CMK (cell line): ENCODE data around the gene IL1F10.
"Not testable (repeated sequence)": the region's sequence is repeated elsewhere in the genome, so short reads cannot be mapped to it uniquely, and the experiment has no call there.

Experiments used
- DNase-seq: peaks from one replicate; pipeline ENCODE4 v3.0.0-alpha.2; 2010; ENCODE audit warnings: low read depth

The IL1F10 gene

DNA sequence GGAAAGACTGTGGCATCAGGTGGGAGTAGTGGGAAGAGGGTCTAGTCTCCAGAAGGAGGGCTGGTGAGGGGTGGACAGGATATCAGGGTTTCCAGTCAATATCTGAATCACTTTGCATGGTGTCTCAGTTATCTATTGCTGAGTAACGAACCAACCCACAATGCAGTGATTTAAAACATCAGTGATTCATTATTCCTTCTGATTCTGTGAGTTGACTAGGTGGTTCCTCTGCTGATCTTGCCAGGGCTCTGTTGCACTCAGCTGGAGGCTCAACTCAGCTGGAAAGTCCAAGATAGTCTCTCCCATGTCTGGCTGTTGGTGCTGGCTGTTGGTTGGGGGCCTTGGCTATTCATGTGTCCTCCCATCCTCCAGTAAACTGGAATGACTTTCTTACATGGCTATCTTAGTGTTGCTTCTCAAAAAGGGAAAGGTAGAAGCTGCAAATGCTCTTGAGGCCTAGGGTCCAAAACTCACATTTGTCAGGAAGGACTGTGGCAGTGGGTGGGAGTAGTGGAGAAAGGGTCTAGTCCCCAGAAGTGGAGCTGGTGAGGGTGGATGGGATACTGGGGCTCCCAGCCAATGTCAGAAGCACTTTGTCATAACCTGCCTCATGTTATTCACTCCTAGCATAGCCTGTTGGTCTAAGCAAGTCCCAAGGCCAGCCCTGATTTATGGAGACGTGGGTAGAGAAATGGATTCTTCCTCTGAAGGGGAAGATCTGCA lies 13.9 kb downstream of the IL1F10 start:
- no peak for DNase-seq

DNA sequence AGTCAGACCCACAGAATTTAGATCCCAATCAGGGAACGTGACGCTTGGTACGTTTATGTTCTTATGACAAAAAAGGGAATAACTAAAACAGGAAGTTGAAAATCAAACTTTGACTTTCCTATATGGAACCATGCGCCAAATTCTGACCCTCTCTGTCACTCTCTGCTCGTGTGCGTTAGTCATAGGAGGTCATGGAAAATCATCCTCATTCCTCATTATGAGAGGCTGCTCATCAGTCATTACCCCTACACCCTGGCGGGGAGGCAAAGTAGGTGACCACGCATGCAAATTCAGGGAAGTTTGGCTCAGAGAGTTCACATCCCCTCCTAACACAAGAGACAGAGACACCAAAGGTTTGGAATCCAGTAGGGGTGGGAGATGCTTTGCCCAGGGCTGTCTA lies 15.5 kb downstream of the IL1F10 start:
- DNase-seq: no peak

DNA sequence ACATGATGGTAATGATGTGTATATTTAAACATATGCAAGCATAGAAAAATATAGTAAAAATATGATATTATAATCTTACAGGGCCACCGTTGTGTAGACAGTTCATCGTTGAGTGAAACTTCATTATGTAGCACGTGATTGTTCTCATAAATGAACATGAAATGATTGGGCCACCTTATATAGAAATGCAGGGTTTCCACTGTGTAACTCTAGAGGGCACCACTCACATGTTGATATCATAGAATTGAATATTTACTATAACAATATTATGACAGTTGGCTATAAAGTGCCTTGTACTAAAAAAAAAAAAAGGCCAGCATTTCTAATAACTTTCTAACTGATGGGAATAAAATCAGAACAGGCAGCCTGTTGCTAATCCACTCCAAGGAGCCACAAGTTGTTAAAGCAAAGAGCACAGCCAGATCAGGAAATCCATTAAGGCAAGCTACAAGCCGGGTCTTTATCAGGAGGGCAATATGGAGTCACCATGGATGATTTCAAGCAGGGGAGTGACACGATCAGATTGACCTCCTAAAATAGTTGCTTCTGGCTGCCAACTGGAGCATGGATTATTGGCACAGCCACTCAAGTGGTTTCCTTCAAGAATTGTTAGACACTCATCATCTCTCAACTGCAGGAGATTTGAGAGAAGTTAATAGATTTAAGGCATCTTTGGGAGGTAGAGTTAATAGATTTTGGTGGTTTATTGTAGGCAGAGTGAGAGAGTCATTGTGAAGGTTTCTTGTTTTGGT lies 16.7 kb downstream of the IL1F10 start:
- no peak for DNase-seq

DNA sequence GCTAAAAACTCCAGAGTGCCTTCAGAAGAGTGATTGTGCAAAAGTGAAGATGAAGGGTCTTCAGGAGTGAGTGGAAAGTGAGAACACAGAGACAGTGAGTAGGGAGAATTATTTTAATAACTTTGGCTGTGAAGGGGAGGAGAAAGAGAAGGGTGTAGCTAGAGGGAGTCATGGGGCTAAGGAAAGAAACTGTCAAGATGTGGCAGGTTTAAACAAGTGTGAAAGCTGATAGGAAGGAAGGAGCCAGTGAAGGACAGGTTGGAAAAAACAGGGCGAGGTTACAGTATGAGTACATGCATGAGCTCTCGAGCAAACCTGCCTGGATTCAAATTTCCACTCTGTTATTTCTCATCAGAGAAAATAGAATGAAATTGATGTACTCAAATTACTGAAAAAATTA lies 17.8 kb downstream of the IL1F10 start:
- DNase-seq: no peak

DNA sequence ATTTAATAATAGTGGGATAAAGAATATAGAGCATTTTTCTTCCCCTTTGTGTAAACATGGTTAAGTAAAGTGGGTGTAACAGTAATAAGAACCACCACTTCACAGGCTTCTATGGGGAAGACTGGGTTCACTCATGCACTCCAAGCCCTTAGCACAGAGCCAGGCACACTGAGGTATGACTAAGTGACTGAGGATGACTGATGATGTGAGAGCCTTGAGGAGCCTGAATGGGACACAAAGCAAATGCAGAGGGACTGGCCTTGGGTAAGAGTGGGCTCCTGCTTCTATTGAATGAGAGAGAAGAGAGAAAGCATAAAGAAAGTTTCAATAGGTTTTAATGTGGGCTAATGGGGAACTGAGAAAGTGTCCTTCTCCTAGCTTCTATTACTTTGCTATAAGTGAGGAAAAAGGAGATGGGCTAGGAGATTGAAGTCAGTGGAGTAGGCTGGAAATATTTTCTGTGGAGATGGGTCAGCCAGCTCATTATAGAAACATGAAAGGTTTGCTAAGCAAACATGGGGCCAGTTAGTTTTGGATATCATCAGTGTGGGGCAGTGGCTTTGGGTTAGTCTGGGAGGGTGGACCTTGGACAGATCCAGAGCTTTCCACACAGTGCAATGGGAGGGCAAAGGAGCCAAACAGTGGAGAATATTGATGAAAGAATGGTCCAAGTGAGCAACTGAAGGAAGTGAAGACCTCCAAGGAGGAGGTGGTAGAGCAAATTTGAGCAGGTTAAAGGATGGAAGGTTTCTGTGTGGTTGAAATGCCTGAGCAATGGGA lies 20.6 kb downstream of the IL1F10 start:
- no peak for DNase-seq

DNA sequence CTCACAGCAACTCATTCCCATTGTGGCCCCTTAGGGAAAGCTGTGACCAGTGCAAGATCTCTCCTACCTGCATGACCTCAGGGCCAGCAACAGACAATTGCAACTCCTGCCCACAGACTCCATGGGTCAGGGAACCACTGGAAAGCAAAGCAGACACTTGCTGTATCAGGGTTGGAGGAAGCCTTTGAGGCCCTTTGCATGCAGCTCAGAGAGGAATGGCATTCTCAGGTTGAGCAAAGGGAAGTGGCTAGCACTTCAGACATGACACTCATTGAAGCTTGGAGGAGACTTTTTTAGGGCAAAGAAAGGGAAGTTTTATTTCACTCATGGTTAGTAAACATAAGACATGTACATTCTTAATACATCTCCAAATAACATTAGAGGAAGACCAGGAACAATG lies 22.1 kb downstream of the IL1F10 start:
- DNase-seq: no peak

DNA sequence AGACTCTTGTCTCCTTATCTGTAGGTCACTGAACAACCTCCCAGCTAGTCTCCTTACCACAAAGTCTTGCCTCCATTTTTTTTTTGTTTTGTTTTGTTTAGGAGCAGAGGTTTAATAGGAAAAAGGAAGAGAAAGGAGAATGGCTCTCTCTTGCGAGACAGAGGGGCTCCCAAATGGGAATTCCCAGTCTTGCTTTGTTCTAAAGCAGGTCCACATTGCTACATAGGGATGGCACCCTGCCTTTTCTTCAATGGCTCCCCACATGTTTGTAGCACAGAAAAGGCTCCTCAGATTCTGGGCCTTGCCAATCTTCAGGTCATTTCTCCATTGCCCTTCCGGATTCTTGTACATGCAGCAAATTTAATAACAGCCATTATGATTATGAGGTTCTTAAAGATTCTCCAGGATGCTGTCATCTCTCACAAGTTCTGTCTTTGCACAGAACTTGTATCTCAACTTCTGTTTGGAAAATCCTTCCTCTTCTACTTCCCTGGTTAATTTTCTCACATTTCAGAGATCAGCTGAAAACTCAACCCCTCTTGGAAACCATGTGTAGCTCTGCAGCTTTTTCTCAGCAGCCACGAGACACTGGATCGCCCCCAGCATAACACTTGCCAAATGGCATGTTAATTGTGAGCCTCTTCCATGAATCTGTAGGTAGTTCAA lies 23.6 kb downstream of the IL1F10 start:
- DNase-seq: no peak

DNA sequence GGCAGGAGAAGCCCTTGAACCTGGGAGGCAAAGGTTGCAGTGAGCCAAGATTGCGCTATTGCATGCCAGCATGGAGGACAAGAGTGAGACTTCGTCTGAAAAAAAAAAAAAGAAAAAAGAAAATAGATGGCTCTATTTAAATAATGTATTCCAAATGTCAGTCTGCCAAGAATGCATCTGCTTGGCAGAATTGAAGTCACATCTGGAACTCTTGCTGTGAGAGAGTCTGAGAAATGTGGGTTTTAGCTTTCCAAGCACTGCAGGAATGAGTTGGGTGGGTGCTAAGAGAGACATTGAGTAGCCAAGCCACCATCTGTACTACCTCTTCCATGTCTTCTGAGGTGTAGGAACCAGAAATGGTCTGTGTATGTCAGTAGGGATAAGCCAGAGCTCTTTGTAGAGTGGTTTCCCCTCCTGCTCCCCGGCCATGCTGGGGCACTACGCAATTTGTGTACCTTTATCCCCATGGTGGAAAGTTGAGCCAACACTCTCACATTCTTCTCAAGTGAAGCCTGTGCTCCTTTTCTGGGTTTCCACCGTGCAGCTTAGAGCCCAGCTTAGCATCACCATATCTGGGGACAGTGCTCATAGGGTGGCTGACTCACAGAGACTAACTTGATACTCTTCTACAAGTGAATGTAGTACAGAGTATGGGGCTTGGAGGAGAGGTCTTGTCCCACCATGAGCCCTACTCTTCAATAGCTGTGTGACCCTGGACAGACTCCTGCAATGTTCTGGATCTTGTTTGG lies 25.3 kb downstream of the IL1F10 start:
- no peak for DNase-seq

DNA sequence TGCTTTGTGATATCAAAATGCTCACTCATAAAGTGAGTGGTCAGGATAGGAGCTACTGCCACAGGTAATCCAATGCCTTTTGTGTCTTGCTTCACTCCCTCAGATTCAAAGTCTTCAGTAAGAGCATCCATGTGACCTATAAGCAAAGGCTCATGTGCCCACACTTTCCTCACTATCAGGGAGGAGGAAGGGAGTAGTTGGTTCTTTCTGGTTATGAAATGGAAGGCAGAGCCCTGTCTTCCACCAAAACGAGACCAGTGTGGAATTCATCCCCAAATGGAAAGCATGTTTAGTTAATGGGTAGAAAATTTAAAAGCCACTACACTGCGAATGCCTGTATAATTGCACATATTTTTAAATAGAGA lies 25.8 kb downstream of the IL1F10 start:
- no peak for DNase-seq

DNA sequence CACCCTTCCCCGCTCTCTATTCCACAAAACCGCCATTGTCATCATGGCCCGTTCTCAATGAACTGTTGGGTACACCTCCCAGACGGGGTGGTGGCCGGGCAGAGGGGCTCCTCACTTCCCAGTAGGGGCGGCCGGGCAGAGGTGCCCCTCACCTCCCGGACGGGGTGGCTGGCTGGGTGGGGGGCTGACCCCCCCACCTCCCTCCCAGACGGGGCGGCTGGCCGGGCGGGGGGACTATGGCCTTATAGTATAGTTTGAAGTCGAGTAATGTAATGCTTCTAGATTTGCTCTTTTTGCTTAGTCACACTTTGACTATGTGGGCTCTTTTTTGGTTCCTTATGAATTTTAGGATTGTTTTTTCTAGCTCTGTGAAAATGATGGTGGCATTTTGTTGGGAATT lies 28.5 kb downstream of the IL1F10 start:
- not testable (repeated sequence) for DNase-seq

DNA sequence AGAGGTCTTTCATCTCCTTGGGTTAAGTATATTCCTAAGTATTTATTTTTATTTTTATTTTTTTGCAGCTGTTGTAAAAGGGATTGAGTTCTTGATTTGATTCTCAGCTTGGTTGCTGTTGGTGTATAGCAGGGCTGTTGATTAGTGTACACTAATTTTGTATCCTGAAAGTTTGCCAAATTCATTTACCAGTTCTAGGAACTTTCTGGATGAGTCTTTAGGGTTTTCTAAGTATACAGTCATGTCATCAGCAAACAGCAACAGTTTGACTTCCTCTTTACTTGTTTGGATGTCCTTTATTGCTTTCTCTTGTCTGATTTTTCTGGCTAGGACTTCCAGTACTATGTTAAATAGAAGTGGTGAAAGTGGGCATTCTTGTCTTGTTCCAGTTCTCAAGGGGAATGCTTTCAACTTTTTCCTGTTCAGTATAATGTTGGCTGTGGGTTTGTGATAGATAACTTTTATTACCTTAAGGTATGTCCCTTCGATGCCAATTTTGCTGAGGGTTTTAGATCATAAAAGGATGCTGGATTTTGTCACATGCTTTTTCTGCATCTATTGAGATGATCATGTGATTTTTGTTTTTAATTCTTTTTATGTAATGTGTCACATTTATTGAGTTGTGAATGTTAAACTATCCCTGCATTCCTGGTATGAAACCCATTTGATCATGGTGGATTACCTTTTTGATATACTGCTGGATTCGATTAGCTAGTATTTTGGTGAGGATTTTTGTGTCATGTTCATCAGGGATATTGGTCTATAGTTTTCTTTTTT lies 29.3 kb downstream of the IL1F10 start:
- not testable (repeated sequence) for DNase-seq

DNA sequence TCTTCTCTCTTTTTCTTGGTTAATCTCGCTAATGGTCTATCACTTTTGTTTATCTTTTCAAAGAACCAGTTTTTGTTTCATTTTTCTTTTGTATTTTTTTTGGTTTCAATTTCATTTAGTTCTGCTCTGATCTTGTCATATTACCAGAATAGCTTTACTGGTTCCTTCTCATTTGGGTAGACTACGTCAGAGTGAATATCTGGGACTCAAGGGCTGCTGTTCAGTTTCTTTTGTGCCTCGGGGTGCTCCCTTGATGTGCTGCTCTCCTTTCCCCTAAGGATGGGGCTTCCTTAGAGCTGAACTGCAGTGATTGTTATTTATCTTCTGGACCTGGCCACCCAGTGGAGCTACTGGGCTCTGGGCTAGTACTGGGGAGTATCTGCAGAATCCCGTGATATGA lies 30.3 kb downstream of the IL1F10 start:
- no peak for DNase-seq

DNA sequence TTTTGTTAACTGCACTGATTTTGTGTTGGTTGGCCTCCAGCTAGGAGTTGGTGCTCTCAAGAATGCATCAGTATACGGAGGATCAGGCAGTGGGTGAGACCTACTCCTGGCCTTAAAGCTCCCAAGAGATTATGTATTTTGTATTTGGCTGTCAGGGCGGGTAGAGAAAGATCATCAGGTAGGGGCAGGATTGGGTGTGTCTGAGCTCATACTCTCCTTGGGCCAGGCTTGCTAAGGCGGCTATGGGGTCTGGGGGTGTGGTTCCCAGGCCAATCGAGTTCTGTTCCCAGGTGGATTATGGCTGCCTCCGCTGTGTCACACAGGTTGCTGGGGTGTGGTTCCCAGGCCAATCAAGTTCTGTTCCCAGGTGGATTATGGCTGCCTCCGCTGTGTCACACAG lies 30.8 kb downstream of the IL1F10 start:
- DNase-seq: no peak

DNA sequence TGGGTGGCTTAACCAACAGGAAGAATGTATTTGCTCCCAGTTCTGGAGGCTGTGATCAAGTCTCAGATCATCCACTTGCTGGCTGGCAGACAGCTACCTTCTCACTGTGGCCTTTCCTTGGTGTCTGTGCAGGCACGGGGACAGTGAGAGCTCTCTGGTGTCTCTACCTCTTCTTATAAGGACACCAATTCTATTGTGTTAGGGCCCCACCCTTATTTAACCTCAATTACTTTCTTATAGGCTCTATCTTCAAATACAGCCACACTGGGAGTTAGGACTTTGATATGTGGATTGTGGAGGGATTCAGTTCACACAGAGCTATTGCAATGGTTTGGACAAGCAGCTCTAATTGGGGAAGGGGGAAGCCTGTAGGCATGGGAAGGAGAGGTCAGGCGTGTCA lies 34.4 kb downstream of the IL1F10 start:
- no peak for DNase-seq

DNA sequence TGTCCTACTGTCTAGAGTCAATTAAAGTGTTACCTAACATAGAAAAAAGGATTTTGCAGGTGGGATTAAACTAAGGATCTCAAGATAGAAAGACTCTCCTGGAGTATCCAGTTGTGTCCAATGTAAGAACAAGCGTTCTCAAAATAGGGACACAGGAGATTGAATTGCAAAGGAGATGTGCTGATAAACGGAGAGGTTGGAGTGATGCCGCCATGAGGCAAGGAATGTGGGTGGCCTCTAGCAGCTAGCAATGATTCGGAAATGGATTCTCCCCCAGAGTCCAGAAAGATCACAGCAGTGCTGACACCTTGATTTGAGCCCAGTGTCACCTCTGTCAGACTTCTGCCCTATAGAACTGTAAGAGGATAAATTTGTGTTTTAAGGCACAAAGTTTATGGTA lies 35.5 kb downstream of the IL1F10 start:
- DNase-seq: no peak

DNA sequence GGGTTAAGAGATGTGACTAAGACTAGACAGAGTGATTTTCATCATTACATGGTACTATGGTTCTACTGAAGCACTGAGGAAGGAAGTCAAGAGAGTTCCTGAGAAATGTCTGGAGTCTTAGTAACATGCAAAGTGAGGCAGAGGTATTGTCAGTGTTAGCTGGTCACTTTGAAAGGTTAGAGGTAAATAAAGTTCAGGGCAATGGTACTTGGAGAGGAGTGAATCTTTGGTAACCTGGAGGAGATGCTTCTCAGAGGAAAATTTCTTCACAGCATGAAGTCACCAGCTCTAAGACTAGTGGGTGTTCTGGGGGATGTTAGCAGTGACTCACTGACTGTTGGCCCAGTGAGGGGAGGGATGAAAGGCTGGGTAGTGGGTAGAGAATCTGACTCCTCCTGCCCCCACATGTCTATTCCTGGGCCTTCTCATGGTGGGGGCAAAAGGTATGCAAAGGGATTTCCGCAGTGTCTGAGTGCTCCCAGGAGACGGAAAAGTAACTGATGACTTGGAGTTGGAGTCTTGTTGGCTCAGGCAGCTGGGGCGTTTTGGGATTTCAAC lies 36.4 kb downstream of the IL1F10 start:
- no peak for DNase-seq

DNA sequence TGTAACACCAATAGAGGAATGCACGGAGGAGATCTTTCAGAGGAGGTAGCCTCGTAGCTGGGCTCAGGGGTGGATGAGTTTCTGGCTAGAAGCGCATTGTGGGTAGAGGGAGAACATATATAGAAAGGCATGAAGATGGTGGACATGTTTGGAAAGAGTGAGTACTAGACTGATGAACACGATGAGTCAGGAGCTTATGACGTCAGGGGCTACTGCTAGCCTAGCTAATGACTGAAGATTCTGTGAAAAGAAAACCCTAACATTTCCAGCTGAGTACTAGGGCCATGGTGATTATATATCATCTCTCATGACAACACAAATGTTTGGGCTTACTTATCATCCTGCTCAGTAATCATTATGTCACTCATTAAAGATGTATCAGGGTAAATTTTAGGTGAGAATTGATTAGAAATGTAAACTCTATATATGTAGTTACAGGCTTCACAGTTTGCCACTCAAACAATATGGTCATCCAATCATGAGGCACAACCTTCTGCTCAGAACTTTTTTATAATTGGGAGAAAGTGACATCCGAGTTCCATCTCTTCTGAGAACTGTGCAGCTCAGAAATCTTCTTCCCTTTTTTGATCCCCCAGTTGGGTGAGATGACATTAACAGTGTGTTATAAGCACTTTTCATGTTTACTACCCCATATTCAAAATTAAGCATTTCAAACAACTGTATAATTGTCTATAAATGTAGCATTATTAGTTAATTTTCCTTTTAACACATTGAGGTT lies 37.4 kb downstream of the IL1F10 start:
- no peak for DNase-seq

DNA sequence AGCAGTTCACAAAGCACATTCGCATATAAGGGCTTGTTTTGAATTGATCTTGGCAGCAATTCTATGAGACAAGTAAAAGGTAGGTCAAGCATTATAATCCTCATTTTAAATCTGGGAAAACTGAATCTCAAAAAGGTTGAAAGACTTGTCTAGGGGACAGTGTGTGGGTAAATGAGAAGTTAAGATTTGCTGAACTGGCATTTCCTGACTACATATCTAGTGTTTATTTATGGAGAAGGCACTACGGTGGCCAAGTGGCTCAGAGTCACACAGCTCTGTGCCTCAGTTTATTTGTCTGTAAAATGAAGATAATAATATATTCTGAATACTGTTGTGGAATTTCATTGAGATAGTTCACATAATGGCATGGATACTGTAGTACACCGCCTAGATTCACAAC lies 43.4 kb downstream of the IL1F10 start:
- DNase-seq: no peak

DNA sequence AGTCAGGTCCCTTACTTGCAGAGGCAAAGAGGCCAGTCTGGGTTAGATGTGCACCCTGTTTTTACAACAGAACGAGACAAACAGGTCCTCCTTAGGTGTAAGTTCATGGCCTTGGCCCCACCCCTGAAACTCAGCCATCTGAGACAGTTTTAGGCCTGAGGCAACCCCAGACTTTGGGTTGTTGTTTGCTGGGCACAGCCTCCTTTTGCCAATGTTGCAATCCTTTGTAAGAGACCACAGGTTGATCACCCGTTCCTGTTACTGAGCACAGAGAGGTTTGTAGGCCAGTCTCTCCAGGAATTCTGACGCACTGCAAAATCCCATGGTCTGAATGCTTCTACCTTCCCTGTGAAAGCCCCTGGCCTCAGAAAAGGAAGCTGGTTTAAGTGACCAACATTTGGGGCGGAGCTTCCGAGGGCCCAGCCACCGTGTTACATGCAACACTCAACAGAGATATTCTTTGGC lies 44.1 kb downstream of the IL1F10 start:
- DNase-seq: no peak

DNA sequence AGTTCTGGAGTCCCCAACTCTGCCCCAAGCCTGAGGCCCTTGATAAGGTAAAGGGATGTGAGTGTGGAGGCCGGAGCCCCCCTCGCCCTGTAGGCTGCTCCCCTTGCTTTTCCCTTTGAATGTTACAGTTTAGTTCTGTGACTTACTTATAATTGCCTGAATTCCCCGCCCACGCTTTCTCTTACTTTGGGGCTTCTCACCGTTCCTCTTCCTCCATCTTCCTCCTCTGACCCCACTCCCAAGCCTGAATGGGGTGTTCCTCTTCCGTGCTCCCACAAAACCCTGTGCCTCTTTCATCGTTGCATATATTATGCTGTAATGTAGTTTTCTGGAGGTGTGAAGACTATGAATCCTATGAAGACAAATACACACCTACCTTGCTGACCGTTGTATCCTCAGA lies 44.7 kb downstream of the IL1F10 start:
- DNase-seq: no peak
